HepG2 (cell line): ENCODE data around the gene IQCN. TPM values are rescaled to one million over a fixed set of nuclear protein-coding genes. Genes with fewer than 3 reads are reported as not detected.

Experiments used
- ATAC-seq: fragments of 200-7000 bp; cut with Tn5 transposase; 3 replicates; pipeline ENCODE4 v1.9.1; 2020; ENCODE audit warnings: mild to moderate bottlenecking, moderate library complexity
- BruUV-seq: library from RNA; stranded (reverse); fragments of 400-500 nt; replicated peaks from 2 replicates; lab custom pipeline; 2021; lab: Mats Ljungman, UMichigan
- CTCF ChIA-PET: fragments of 300-600 bp; formaldehyde crosslinking; extraction: SDS; loops from one replicate; lab custom pipeline; 2021; ENCODE audit warnings: low total read pairs, inconsistent platforms, low intra/inter-chr PET ratio; lab: Yijun Ruan, JAX
- POLR2A ChIA-PET: fragments of 350-600 bp; sonication (Branson Sonifier 250); formaldehyde crosslinking; loops from one replicate; lab custom pipeline; 2020; ENCODE audit warnings: antibody characterized with exemption, inconsistent platforms; lab: Yijun Ruan, JAX
- DNase-seq: peaks from one replicate; pipeline ENCODE4 v3.0.0-alpha.2; 2015; ENCODE audit warnings: low spot score
- FAIRE-seq: peaks from 3 replicates; lab custom pipeline; 2011; peaks lifted over from hg19 to GRCh38; lab: Jason Lieb, UNC
- H2AFZ ChIP-seq: one replicate; pipeline ENCODE4 v1.6.1; 2011; ENCODE audit warnings: low read length, inconsistent platforms
- H3K27ac ChIP-seq: fragments of 300-600 bp; 3 replicates; pipeline ENCODE4 v1.8.0; 2011; ENCODE audit warnings: mixed run types, mild to moderate bottlenecking, mixed read lengths, low read length, inconsistent platforms; ENCODE audit not compliant: insufficient read depth; ENCODE audit errors: extremely low read length
- H3K27me3 ChIP-seq, 2 experiments: fragments of 200-600 bp in 1 of 2; 2 replicates in 1 of 2; 3 replicates in 1 of 2; pipeline versions ENCODE4 v1.6.0 to v1.8.0; 2011; ENCODE audit warnings: low read length in 2 of 2, mild to moderate bottlenecking in 2 of 2, moderate library complexity in 2 of 2, inconsistent platforms in 1 of 2; ENCODE audit not compliant: insufficient read depth in 2 of 2, control insufficient read depth in 1 of 2
- H3K36me3 ChIP-seq, 2 experiments: fragments of 200-600 bp in 1 of 2; replicated peaks in 1 of 2; 2 replicates in 1 of 2; 3 replicates in 1 of 2; pipeline versions ENCODE4 v1.5.1 to v1.8.0; 2011; ENCODE audit warnings: low read length in 2 of 2, inconsistent platforms in 1 of 2; ENCODE audit not compliant: insufficient read depth in 2 of 2, control insufficient read depth in 1 of 2
- H3K4me1 ChIP-seq: 2 replicates; pipeline ENCODE4 v1.5.1; 2012; ENCODE audit warnings: low read length, inconsistent platforms; ENCODE audit not compliant: insufficient read depth
- H3K4me2 ChIP-seq: 2 replicates; pipeline ENCODE4 v1.6.0; 2011; ENCODE audit warnings: low read depth, low read length, inconsistent platforms
- H3K4me3 ChIP-seq, 3 experiments: fragments of 200-600 bp in 1 of 3; sonication (generic), shearing (Covaris generic) in 1 of 3; replicated peaks in 1 of 3; 2 replicates each; pipeline ENCODE4 v1.5.1; 2011 to 2016; ENCODE audit warnings: low read length in 3 of 3, inconsistent platforms in 2 of 3, low read depth in 2 of 3, mild to moderate bottlenecking in 2 of 3, control low read depth in 1 of 3, mixed read lengths in 1 of 3; ENCODE audit not compliant: insufficient read depth in 1 of 3
- H3K79me2 ChIP-seq: one replicate; pipeline ENCODE4 v1.6.1; 2011; ENCODE audit warnings: low read length, inconsistent platforms; ENCODE audit not compliant: insufficient read depth
- H3K9ac ChIP-seq: 2 replicates; pipeline ENCODE4 v1.6.0; 2011; ENCODE audit warnings: mild to moderate bottlenecking, low read depth, low read length, inconsistent platforms; ENCODE audit not compliant: insufficient read depth
- H3K9me3 ChIP-seq: 2 replicates; pipeline ENCODE4 v1.5.1; 2012; ENCODE audit warnings: mild to moderate bottlenecking, low read length
- H4K20me1 ChIP-seq: 2 replicates; pipeline ENCODE4 v1.6.0; 2011; ENCODE audit warnings: inconsistent platforms, mild to moderate bottlenecking, low read length, moderate library complexity; ENCODE audit not compliant: insufficient read depth
- ARNTL ChIP-seq: sonication (generic); formaldehyde crosslinking; IDR thresholded peaks from 2 replicates; pipeline ENCODE4 v1.4.0; 2020; ENCODE audit warnings: mild to moderate bottlenecking, missing genetic modification reagents
- FOXP4 ChIP-seq: sonication (generic); formaldehyde crosslinking; IDR thresholded peaks from 2 replicates; pipeline ENCODE4 v1.4.0; 2020; ENCODE audit warnings: missing genetic modification reagents
- KAT8 ChIP-seq: IDR thresholded peaks from 2 replicates; pipeline ENCODE4 v1.6.1; 2016; ENCODE audit warnings: missing genetic modification reagents, missing compliant biosample characterization
- MAF1 ChIP-seq: sonication (generic); formaldehyde crosslinking; IDR thresholded peaks from 2 replicates; pipeline ENCODE4 v1.5.0; 2020; ENCODE audit warnings: missing genetic modification reagents, borderline replicate concordance
- NKX3-1 ChIP-seq: sonication (generic); formaldehyde crosslinking; IDR thresholded peaks from 2 replicates; pipeline ENCODE4 v1.5.0; 2020; ENCODE audit warnings: missing genetic modification reagents
- NPAS2 ChIP-seq: sonication (generic); formaldehyde crosslinking; IDR thresholded peaks from 2 replicates; pipeline ENCODE4 v1.8.0; 2022; ENCODE audit warnings: mild to moderate bottlenecking, missing genetic modification reagents, borderline replicate concordance
- SMAD9 ChIP-seq: sonication (generic); formaldehyde crosslinking; IDR thresholded peaks from 2 replicates; pipeline ENCODE4 v1.5.1; 2020; ENCODE audit warnings: mild to moderate bottlenecking, missing genetic modification reagents
- SRSF9 ChIP-seq: fragments of 200-400 bp; formaldehyde crosslinking; IDR thresholded peaks from 2 replicates; pipeline ENCODE4 v1.6.1; 2018; ENCODE audit warnings: borderline replicate concordance, mild to moderate bottlenecking, low read depth, low read length; ENCODE audit not compliant: insufficient read depth, poor library complexity, severe bottlenecking
- TFDP2 ChIP-seq: sonication (generic); formaldehyde crosslinking; IDR thresholded peaks from 2 replicates; pipeline ENCODE4 v1.4.0; 2020; ENCODE audit warnings: missing genetic modification reagents
- TSC22D2 ChIP-seq: sonication (generic); formaldehyde crosslinking; IDR thresholded peaks from 2 replicates; pipeline ENCODE4 v1.5.1; 2020; ENCODE audit warnings: missing genetic modification reagents, mild to moderate bottlenecking, borderline replicate concordance
- ZBTB20 ChIP-seq: sonication (generic); formaldehyde crosslinking; IDR thresholded peaks from 2 replicates; pipeline ENCODE4 v1.8.1; 2023; ENCODE audit warnings: missing genetic modification reagents, low read depth, mild to moderate bottlenecking, borderline replicate concordance
- WGBS: methylation state at CpG from one replicate; pipeline ENCODE4 v1.1.6; 2017; ENCODE audit warnings: low lambda C conversion rate; 5-methylcytosine and 5-hydroxymethylcytosine counted together
- in situ Hi-C: cut with HindIII; loops from 2 replicates; pipeline ENCODE4 v1.10.0; 2017; ENCODE audit warnings: low pct_unique_long_range_greater_than_20kb; ENCODE audit not compliant: extremely low pct_ligation_motif_present
- intact Hi-C: fragments of 100-400 bp; cut with micrococcal nuclease; formaldehyde crosslinking; loops from one replicate; pipeline ENCODE4 v1.10.0; 2022; ENCODE audit not compliant: unreplicated experiment
- polyA plus RNA-seq, 8 experiments: library from polyadenylated mRNA; depleted of rRNA in 3 of 8; stranded (reverse) in 7 of 8; unstranded in 1 of 8; fragments of >200 nt; fragmentation: Illumina TruSeq in 4 of 8; extraction: Trizol in 4 of 8; gene quantifications; 2 replicates each; pipeline versions ENCODE4 v1.2.1 to v1.2.3, GENCODE V29; 2011 to 2016; ENCODE audit warnings: low read depth in 4 of 8, missing spikeins in 1 of 8, mixed read lengths in 1 of 8; ENCODE audit not compliant: insufficient read depth in 1 of 8
- total RNA-seq, 5 experiments: library from RNA; depleted of rRNA; stranded (reverse); fragments of >200 nt; fragmentation: Illumina TruSeq; extraction: Trizol; gene quantifications; 2 replicates each; pipeline ENCODE4 v1.2.3, GENCODE V29; 2016; ENCODE audit warnings: low read depth in 1 of 5

Gene IQCN
- total and polyA plus RNA-seq, 2 of the 13 experiments (the other 11 are each of a cell fraction or from before 2014, with no cell fraction given): 0.04 to 0.18 TPM

GRCh38 chr19:18261474-18261873, 12.8 kb downstream of the IQCN start:
- Histone ChIP-seq H3K4me1 (peaks cover 21% of the 10 kb centered on the region), H3K4me3 (no peak overlapping the region), H3K9ac (no peak overlapping the region), H2AFZ (no peak overlapping the region), H3K27me3 (peaks cover 10 to 27% of the 10 kb centered on the region in 2 experiments; a peak in 4 of 5 replicates), H4K20me1 (no peaks in the 10 kb centered on the region), H3K36me3 (no peaks in the 10 kb centered on the region), H3K27ac (no peak overlapping the region), H3K79me2 (no peaks in the 10 kb centered on the region), H3K4me2 (no peak overlapping the region), H3K9me3 (no peaks in the 10 kb centered on the region)
- POLR2A ChIA-PET: interaction anchor here (1.1 kb wide), 1 partner anchor 13 kb away, joined by 3 read pairs; the partner anchor contains the start of gene IQCN
- intact Hi-C loops (no loop called here), in situ Hi-C loops (no loop called here)
- BruUV-seq: no TSS peak
- FAIRE-seq (no peak), ATAC-seq (no peak), DNase-seq (no peak)
- WGBS: no CpG with 5 or more reads among the region's 2 CpGs
- no peak for TF ChIP-seq NPAS2 (CRISPR knock-in tag)
- no peak for TF ChIP-seq ZBTB20 (CRISPR knock-in tag)
- TF ChIP-seq SRSF9: no peak
- CTCF ChIA-PET: no interaction called here

DNA sequence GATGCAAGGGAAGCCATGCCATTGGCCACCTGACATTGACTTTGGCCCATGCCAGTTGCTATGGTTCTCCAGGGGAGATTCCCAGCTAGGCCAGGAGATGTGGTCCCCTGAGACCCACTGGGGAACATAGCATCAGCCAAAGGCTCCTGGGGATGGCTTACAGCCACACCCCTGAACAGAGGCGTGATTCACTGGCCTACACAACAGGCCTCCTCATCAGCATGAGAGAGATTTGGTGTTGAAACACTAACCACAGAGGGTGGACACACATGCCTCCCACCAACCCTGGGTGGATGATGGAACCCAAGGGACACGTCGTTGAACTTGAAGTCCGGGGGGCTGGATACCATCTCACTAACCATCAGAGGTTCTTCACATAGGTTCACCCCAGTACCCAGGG, 14.4 kb downstream of the IQCN start:
- no peak for FAIRE-seq
- TF ChIP-seq FOXP4 (CRISPR knock-in tag): no peak
- TF ChIP-seq SMAD9 (CRISPR knock-in tag): no peak
- no peak for TF ChIP-seq TFDP2
- TF ChIP-seq ARNTL (CRISPR knock-in tag): no peak
- no peak for TF ChIP-seq NKX3-1
- TF ChIP-seq KAT8 (CRISPR knock-in tag): no peak
- no peak for TF ChIP-seq MAF1 (CRISPR knock-in tag)
- TF ChIP-seq TSC22D2 (CRISPR knock-in tag): no peak

More for the DNA sequence above, 14.4 kb downstream of the IQCN start:
- in situ Hi-C loops: no loop called here
- ChIA-PET CTCF (no interaction called here), POLR2A (no interaction called here)
- Histone ChIP-seq H3K79me2 (no peaks in the 10 kb centered on the region), H4K20me1 (no peaks in the 10 kb centered on the region), H3K4me1 (peaks cover 19% of the 10 kb centered on the region), H3K27ac (no peak overlapping the region), H3K9me3 (no peaks in the 10 kb centered on the region), H2AFZ (no peak overlapping the region), H3K4me3 (no peak overlapping the region), H3K9ac (no peak overlapping the region), H3K36me3 (no peaks in the 10 kb centered on the region), H3K4me2 (no peak overlapping the region), H3K27me3 (peaks cover 10 to 31% of the 10 kb centered on the region in 2 experiments; a peak in 4 of 5 replicates)
- 4% methylated on average over 3 of the region's 4 CpGs for WGBS
- ATAC-seq (no peak), DNase-seq (no peak)
- BruUV-seq: no TSS peak
- intact Hi-C loops: no loop called here
